Uterus (tissue), 4 donors: ENCODE measurements around the gene BDH1. TPM values are rescaled to one million over a fixed set of nuclear protein-coding genes. Genes with fewer than 3 reads are reported as not detected.

ENCODE experiments used
- DNase-seq, 2 donors: peaks; one replicate each; pipeline ENCODE4 v3.0.0-alpha.2; 2019 to 2020
- H3K27ac ChIP-seq, 2 donors: fragments of 200-600 bp; sonication (generic); 1 replicate in 1 of 2; 2 replicates in 1 of 2; pipeline ENCODE4 v1.5.1; 2016 to 2018
- H3K27me3 ChIP-seq, 2 donors: fragments of 200-600 bp; sonication (generic); one replicate each; pipeline ENCODE4 v1.5.1; 2018 to 2019; ENCODE audit warnings: control low read depth in 1 of 2
- H3K36me3 ChIP-seq, 2 donors: fragments of 200-600 bp; sonication (generic); one replicate each; pipeline ENCODE4 v1.5.1; 2019; ENCODE audit warnings: control low read depth in 1 of 2
- H3K4me1 ChIP-seq, 2 donors: fragments of 200-600 bp; sonication (generic); one replicate each; pipeline ENCODE4 v1.5.1; 2018 to 2019; ENCODE audit warnings: control low read depth in 1 of 2
- H3K4me3 ChIP-seq, 2 donors: fragments of 200-600 bp; sonication (generic); 1 replicate in 1 of 2; 2 replicates in 1 of 2; pipeline ENCODE4 v1.5.1; 2018 to 2019; ENCODE audit warnings: mild to moderate bottlenecking in 1 of 2
- H3K9me3 ChIP-seq, 2 donors: fragments of 200-600 bp; sonication (generic); one replicate each; pipeline ENCODE4 v1.5.1; 2019; ENCODE audit warnings: control low read depth in 1 of 2
- POLR2A ChIP-seq, 2 donors: fragments of 450-650 bp; IDR thresholded peaks; one replicate each; pipeline ENCODE4 v1.6.1; 2016; ENCODE audit warnings: antibody characterized with exemption in 2 of 2, mild to moderate bottlenecking in 1 of 2, moderate library complexity in 1 of 2
- intact Hi-C: fragments of 100-400 bp; cut with DNase I; formaldehyde crosslinking; loops from one replicate; pipeline ENCODE4 v1.15.1; 2023; ENCODE audit warnings: low total_unique reads
- total RNA-seq, 4 donors: library from RNA; depleted of rRNA in 3 of 4; stranded (reverse); fragments of >200 nt in 3 of 4; gene quantifications; one replicate each; pipeline versions ENCODE4 v1.1.0 to v1.2.4, GENCODE V29; 2014 to 2023
- TF ChIP-seq, protein P1 (sequence below), 4 experiments: fragments of 200-600 bp in 2 of 4; fragments of 450-650 bp in 2 of 4; sonication (generic) in 2 of 4; IDR thresholded peaks; one replicate each; pipeline ENCODE4 v1.5.1; 2016 to 2019; ENCODE audit warnings: antibody characterized with exemption in 4 of 4, mild to moderate bottlenecking in 2 of 4, moderate library complexity in 1 of 4
- donor health status: DM: yes; HTN: yes; CAD: no.

Gene BDH1
- total RNA-seq, 4 donors from 2014 or later = 4.4 to 23.1 (median 8.6) TPM

DNA sequence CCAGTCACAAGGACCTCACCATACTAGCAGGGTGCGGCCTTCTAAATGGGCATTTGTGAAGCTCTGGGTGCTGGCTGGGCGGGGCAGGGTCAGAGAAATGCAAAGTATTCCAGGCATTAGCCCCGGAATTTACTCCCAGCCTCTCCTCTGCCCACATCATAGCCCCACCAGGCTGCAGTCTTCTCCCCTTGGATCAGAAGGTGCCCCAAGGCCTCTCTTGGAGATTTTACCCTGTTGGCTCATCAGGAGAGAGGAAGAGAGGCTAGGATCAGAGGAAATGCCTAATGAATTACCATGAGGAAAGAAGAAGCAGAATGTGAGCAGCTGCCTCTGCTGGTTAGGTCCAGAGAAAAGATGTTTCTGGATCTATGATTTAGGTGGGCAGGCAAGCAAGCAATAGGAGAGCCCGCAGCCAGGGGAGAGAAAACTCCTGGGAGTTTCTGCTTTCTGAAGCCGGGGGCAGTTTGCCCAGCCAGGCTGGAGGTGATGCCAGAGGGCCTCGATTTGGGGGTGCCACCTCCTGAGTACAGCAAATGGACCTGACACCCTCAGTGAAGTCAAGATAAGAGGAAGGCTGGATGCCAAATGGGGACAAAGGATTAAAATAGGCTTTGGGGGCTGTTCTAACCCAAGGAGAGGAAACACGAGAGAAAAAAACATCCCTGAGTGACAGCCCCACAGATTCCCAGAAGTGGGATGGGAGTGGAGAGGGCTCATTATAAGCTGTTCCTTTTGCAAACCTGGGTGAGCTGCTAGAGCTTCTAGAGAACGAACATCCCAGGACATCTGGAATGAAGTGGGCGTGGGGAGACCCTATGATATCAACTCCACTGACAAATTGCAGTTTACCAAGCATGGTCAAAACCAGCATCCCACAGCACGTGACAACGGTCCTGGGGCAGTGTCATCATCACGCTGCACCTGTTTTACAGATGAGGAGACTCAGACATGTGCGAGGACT is 65.4 kb downstream of the BDH1 start:
- intact Hi-C loops = no loop called here
- H3K4me3 ChIP-seq = no peak overlapping the region
- DNase-seq = no peak
- no peaks in the 10 kb centered on the region for H3K36me3 ChIP-seq
- H3K4me1 ChIP-seq = no peaks in the 10 kb centered on the region
- no peak overlapping the region for H3K27ac ChIP-seq
- H3K27me3 ChIP-seq = no peaks in the 10 kb centered on the region
- H3K9me3 ChIP-seq = no peaks in the 10 kb centered on the region
- TF ChIP-seq, protein P1, sequence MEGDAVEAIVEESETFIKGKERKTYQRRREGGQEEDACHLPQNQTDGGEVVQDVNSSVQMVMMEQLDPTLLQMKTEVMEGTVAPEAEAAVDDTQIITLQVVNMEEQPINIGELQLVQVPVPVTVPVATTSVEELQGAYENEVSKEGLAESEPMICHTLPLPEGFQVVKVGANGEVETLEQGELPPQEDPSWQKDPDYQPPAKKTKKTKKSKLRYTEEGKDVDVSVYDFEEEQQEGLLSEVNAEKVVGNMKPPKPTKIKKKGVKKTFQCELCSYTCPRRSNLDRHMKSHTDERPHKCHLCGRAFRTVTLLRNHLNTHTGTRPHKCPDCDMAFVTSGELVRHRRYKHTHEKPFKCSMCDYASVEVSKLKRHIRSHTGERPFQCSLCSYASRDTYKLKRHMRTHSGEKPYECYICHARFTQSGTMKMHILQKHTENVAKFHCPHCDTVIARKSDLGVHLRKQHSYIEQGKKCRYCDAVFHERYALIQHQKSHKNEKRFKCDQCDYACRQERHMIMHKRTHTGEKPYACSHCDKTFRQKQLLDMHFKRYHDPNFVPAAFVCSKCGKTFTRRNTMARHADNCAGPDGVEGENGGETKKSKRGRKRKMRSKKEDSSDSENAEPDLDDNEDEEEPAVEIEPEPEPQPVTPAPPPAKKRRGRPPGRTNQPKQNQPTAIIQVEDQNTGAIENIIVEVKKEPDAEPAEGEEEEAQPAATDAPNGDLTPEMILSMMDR (IDR thresholded peaks at IDR 0.05) = no peak
- no peak for TF ChIP-seq POLR2A (IDR thresholded peaks at IDR 0.05)

DNA sequence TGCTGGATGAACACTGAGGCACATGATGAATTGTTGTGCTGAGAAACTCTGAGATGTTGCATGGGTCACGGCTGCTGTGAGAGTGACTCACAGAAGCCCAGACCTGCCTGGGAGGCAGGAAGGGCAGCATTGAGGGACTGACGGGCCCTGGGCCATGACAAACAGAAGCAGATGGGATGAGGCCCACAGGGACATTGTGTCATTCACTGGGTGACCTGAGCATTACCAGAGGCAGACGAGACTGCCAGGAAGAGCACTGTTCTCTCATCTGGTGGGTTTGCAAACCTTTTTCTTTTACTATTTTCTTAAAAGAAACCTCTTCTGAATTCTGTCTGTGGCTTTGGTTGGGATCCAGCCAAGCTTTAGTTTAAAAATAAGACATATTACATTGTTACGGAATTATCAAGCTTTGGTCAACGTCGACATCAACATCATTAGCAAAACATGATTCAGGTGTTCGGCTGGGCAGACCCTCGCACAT is 67.8 kb downstream of the BDH1 start:
- intact Hi-C loops = no loop called here
- Histone ChIP-seq H3K27ac (no peak overlapping the region), H3K4me1 (no peaks in the 10 kb centered on the region), H3K9me3 (no peaks in the 10 kb centered on the region), H3K4me3 (no peak overlapping the region), H3K36me3 (no peaks in the 10 kb centered on the region), H3K27me3 (no peaks in the 10 kb centered on the region)
- TF ChIP-seq POLR2A (IDR thresholded peaks at IDR 0.05) = no peak
- TF ChIP-seq, protein P1 (IDR thresholded peaks at IDR 0.05) = no peak
- no peak for DNase-seq

DNA sequence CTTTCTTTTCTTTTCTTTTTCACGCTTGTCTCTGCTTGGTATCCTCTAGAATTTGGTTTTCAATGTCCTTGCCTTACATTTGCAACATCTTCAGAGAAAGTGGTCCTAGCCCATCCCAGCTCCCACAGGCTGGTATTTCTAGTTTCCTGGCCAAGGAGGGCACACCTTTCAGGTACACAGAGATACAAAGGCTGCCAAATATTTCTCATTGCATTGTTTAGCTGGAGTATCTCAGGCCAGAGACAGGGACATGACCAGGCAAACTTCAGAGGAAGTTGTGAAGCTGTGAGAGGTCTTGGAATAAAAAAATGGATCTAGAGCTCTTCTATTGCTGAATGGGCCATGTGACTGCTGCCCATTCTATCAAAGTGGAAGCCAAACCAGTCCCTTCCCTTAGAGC is 68.9 kb downstream of the BDH1 start:
- no peak for TF ChIP-seq POLR2A (IDR thresholded peaks at IDR 0.05)
- TF ChIP-seq, protein P1 (IDR thresholded peaks at IDR 0.05) = no peak
- Histone ChIP-seq H3K4me1 (no peaks in the 10 kb centered on the region), H3K27ac (no peak overlapping the region), H3K9me3 (no peaks in the 10 kb centered on the region), H3K36me3 (no peaks in the 10 kb centered on the region), H3K4me3 (no peak overlapping the region), H3K27me3 (no peaks in the 10 kb centered on the region)
- DNase-seq = no peak
- intact Hi-C loops = no loop called here

DNA sequence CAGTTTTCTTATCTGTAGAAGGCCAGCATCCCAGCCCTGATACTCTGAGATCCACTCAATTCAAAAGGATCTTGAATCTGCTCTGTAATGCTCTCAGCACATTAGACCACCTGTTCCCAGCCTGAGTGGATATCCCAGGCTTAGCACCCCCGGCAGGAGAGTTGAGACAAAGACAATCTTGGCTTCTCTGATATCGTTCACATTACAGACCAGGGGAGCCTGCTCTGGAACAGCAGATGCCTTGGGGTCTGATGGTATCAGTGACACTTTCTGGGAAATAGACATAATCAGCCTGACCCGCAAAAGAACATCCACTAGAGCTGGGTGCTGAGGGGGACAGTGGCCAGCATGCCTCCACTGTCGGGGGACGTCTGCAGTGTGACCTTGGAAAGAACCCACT is 70.6 kb downstream of the BDH1 start:
- no peak for TF ChIP-seq POLR2A (IDR thresholded peaks at IDR 0.05)
- Histone ChIP-seq H3K27ac (no peak overlapping the region), H3K9me3 (no peaks in the 10 kb centered on the region), H3K27me3 (no peaks in the 10 kb centered on the region), H3K36me3 (no peaks in the 10 kb centered on the region), H3K4me3 (no peak overlapping the region), H3K4me1 (no peaks in the 10 kb centered on the region)
- no peak for DNase-seq
- intact Hi-C loops = no loop called here

DNA sequence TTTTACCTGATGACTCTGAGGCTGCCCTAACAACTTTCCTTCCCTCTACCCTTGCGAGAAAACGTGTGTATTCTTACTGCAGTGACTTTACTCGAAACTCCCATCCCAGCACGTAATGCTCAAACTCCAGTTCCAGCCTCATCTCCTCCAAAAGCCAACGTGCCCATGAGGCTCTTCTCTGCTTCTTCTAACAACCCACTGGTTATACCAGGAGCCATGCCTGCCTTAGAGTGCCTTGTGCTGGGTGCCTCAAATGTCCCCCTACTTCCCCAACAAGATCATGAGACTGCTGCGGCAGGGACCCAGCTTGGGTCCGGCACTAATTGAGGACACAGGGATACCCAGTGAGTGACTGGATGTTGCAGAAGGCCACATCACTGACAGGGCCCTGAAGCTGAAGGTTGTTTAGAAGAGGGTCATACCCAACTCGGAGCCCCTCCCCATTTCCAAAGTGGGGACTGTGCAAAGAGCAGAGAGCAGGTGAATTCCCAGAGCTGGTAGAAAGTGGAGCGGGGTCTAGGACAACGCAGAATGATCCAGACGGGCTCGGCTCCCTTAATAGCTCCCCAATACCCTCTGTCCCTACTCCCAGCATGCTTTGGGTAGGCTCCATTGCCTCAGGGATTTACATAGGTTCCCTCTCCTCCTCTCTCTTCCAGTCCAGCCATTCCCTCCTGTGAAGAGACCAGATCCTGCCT is 71.4 kb downstream of the BDH1 start:
- Histone ChIP-seq H3K27ac (no peak overlapping the region), H3K36me3 (no peaks in the 10 kb centered on the region), H3K4me1 (no peaks in the 10 kb centered on the region), H3K27me3 (no peaks in the 10 kb centered on the region), H3K4me3 (no peak overlapping the region), H3K9me3 (no peaks in the 10 kb centered on the region)
- no peak for DNase-seq
- intact Hi-C loops = no loop called here
- TF ChIP-seq POLR2A (IDR thresholded peaks at IDR 0.05) = no peak

DNA sequence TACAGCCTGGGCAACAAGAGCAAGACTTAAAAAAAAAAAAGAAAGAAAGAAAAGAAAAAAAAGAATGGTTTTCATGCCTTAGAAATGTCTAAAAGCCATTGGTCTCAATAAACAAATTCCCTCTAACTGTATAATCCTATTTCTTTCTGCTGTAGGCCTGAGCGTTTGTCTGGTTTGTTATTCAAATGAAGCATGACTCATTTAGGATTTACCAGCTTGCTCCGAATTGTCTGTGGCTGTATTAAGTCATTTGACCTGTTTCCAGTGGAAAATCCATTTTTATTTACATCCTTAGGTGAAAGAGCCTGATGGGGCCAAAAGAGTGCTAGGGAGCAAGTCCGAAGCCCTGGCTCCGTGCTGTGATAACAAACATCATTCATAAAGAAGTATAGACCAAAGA is 73.8 kb downstream of the BDH1 start:
- Histone ChIP-seq H3K9me3 (no peaks in the 10 kb centered on the region), H3K4me3 (no peak overlapping the region), H3K27ac (no peak overlapping the region), H3K27me3 (no peaks in the 10 kb centered on the region), H3K4me1 (no peaks in the 10 kb centered on the region), H3K36me3 (no peaks in the 10 kb centered on the region)
- no peak for TF ChIP-seq POLR2A (IDR thresholded peaks at IDR 0.05)
- TF ChIP-seq, protein P1 (IDR thresholded peaks at IDR 0.05) = no peak
- DNase-seq = no peak
- intact Hi-C loops = no loop called here
